ENCODE measurements around the gene OR4D2.

Gene OR4D2

DNA sequence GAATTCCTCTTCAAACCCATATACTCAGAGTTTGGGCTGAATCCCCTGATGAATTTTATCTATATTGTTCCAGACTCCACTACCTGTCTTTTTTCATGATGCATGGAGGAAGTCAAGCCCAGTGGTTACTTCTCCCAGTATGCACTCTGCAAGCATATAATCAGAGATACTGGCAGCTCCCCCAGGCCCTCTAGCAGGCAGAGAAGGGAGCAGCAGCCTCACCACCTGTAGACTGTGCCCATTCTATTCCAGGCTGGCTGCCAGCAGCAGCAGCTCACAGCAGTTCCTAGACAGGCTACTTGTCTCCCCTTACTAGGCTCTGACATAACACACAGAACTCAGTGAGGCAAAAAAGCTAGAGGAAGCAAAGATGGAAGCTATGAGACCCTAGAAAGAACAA, 48.9 kb downstream of the OR4D2 start:
- DNase-seq, result no peak

DNA sequence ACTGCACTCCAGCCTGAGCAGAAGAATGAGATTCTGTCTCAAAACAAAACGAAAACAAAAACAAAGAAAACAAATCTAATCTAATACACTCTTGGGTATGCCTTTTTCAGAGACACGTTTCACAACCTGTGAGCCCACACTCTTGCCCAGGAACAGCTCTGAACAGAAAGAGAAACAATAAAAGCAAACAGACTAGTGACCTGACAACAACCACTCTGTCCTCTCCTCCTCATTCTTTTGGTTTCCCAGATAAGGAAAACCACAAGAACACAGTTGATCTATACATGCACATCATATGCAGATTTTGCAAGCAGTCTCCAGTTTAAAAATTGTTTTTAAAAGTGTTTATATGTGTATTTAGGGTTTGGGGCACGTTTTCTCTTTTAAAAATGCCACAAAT, 51.0 kb downstream of the OR4D2 start:
- no peak for DNase-seq

DNA sequence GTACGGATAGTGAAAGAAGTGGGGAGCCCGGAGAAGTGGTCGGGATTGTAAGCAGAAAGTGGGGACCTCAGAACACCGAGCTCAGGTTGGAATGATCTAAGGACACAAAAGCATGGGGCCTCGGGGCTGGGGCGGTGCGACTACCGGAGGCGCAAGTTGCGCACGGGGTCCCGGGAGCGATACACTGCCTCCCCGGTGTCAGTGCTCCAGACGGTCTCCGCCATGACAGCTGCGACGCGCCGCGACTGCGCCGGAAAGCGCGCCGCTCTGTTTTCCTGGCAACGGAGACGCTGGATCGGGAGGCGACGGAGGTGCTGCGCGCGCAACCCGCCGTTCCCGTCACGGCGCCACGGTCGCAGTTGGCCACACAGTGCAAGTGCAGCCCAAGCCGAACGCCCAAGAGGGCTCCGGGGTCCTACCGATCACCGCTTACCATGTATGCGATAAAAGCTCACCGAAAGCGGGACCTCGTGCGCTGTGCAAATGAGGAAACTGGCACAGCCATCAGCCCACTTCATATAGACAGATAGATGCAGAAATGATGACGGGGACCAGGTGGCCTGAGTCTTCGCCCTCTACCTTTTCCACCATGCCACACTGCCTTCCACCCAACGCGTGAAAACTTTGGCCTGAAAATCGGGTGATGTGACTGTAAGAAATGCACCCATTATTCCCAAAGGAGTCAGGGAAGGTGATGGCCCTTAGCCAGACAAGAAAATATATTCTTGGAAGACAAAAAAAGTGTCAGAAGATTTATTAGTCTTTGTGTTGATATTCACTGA, 52.4 kb downstream of the OR4D2 start, which contains the start of gene MKS1:
TSS of gene MKS1 (minus strand) at position 249 of the 782 bp plus-strand sequence. CDS start at position 224, 25 bp downstream.
- DNase-seq, result peak; percentile 94 to 96

DNA sequence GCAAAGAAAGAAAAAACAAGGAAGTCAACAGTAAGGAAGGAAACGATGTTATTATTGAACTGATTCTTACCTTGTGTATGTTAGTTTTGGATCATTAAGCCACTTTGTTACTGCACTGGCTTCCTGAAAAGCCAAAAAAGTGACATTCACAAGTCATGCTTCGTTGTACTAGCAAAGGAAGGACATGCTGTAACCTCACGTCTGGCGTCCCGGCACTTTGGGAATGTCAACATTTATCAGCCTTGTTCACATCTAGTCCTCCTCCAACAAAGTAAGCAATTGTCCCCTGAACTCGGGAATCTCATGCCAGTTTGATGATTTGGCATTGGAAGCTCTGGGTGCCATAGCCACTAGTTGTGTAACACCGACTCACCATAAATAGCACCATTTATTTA, 53.0 kb downstream of the OR4D2 start:
- peak in 1 of 2 donors; percentile 8 for DNase-seq
